ENCODE measurements around the gene TGFBRAP1.

TGFBRAP1 gene

DNA sequence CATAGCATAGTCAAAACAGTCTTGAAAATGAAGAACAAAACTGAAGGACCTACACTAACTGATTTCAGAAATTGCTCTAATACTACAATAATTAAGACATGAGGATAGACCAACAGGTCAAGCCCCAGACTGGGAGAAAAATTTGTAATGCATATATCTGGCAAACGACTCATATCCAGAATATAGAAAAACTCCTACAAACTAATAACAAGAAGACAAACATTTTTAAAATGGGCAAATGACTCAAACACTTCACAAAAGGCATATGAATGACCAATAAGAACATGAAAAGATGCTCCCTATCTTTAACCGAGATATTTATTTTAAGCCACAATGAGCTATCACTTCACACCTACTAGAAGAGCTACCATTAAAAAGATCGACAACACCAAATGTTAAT, 14.2 kb downstream of the TGFBRAP1 start:
- no peak for DNase-seq

DNA sequence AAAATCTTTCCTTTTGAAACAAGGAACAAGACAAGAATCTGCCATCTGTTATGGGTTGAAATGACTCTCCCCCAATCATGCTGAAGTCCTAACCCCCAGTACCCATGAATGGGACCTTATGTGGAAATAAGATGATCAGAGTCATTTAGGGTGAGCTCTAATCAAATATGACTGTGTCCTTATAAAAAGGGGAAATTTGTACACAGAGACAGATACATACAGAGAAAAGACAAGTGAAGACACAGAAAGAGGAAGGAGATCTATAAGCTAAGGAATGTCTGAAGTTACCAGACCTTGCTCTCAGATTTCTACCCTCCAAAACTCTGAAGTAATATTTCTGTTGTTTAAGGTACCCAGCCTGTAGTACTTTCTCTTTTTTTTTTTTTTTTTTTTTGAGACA, 15.7 kb downstream of the TGFBRAP1 start:
- no peak for DNase-seq

DNA sequence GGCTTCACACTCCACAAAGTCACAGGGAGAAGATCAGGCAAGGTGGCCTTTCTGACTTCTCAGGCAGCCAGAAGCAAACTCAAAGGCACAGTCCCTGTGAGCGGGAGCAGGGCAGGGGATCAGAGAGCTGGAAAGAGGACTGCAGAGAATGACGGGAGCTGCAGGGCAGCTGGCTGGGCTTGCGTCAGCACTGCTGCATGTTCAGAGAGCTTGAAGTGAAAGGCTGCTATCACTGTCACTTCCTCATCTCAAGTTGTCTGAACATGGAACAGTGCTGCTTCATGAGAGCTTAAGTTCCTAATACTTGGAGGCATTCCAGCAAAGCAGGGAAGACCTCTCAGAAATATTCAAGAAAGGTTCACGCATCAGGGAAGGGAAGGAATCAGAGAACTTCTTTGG, 20.4 kb downstream of the TGFBRAP1 start:
- DNase-seq, result peak in 28 of 51 donors; percentile 7 to 58 (median 22)

DNA sequence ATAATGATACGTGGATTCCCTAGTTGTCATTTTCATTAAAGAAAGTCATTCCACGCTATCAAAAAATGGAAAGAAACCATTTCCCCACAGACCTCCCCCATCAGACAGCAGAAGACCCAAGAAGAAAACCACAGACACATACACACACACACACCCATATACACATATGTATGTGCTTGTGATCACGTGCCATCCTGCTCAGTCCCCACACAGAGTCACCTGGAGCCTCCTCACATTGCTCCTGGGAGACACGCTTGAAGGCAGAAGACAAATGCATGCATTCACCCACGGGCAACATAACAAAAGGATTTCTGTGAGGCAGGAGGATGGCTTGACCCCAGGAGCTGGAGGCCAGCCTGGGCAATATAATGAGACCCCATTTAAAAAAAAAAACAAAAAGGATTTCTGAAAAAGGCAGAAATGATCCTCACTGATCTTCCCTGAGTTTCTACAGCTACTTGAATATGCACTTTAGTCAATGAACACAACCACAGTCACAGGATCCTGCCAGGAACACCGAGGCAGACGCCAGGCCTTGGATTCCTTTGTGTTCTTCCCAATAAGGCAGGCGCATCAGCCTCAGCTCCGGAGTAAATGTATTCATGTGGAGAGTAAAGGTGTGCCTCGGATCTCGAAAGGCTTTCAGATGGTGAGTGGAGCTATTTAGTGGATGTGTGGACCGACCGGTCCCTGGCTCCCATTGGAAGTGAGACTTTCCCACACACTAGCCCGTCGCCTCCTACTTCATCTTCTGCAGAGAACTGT, 21.0 kb downstream of the TGFBRAP1 start:
- peak in 3 of 51 donors; percentile 4 to 27 (median 9) for DNase-seq

DNA sequence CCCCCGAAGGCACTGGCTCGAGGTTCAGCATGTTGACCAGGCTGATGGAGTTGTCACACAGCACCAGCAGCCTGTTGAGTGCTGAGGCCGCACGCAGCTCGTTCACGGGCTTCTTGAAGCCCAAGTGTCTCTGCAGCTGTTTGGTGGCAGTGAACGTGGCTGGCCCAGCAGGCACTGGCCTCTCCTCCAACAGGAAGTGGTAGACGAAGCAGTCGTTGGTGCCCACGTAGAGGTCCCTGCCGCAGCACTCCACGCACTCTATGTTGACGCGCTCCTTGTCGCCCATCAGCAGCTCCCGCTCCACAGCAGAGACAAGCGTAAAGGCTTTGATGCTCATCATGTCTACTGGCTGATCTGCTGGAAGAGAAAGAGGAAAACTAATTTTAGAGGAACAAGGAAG, 21.6 kb downstream of the TGFBRAP1 start:
- DNase-seq, result no peak

DNA sequence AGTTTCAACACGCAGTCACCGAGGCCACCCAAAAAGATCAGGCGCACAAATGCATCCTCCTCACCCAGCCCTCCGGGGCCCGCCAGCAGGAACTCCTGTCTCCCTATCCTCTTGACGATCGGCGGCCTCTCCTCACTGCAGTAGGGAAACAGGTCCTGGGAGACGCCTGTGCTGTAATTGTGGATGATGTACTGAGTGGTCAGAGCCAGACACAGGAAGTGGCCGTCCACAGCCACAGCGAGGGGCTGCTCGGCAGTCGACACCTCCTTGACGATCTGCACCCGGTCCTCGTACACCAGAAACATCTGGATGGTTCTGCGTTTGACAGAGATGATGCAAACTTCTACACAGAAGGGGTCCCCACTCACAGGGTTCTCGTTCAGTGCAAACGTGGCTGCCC, 22.0 kb downstream of the TGFBRAP1 start:
- no peak for DNase-seq

DNA sequence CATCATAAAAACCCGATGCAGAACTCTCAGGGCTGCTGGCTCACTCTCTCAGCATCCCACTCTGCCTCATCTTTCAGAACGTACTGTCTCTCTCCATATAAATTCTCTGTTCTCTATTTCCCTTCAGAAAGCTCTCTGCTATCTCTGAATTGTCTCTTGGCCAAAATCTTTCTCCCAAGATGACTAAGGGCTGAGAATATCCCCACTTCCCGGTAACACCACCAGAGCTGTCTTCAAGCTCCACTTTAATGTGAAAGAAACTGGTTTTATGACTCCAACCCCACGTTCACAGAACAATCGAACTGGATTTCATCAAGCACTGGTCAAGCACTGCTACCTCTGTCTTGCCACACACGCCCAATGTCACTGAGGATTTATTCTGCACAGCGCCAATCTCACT, 22.4 kb downstream of the TGFBRAP1 start:
- DNase-seq, result no peak

DNA sequence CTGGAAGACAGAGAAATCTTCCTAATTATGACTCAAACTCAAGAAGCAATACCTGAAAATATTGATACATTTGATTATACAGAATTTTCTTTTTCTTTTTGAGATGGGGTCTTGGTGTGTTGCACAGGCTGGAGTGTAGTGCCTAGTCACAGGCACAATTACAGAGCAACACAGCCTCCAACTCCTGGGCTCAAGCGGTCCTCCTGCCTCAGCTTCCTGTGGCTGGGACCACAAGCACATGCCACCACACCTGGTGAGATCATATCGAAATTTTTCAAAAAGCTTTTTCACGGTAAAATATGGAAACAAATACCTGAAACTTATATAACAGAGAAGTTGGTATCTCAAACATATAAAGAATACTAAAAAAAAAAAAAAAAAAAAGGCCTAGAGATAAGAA, 27.9 kb downstream of the TGFBRAP1 start:
- no peak for DNase-seq

DNA sequence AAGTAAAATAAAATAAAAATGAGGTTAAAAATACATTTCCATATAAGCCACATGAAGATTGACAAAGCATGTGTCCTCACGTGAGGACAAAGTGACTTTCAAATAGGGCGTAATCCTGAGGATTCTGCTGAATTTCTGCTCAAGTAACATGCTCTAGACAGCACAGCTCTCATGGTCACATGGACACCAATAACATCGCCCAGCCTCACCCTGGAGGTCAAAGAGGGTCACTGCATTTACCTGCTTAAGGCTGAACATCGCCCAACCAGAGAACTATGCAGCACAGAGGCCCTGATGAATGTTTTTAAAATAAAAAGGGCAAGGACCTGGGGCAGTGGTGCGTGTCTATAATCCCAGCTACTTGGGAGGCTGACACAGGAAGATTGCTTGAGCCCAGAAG, 30.2 kb downstream of the TGFBRAP1 start:
- DNase-seq, result no peak

DNA sequence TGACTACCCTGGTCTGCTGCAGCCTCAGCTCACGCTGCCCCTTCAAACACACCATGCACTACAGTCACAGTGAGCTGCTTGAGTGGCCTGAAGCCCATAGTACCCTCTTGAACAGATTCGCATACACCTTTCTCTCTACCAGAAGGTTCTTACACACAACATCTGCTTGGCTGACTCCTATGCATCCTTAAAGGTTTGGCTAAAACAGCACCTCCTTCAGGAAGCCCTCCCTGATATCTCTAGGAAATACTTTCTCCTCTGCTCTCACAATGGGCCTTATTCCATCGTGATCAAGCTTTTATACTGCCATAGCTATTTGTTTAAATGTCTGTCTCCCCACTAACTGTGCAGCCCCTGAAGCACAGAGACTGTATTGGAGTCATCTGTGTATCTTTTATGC, 31.5 kb downstream of the TGFBRAP1 start:
- DNase-seq, result no peak

DNA sequence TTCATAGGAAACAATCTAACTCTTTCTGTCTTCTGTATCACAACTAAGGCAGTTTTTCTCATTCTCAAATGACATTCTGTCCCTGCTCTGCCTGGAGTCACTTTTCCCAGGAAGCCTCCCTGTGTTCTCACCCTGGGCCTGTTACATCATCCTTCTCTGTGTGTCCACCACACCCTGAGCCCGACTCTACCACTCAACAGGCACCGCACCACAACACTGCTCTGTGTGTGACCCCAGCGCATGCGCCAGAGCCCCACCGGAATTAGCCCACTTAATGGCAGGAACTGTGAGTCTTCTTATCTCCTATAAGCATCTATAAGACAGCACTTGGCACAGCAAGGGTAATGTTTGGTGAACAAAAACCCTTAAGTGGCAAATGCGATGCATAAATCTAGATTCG, 32.3 kb downstream of the TGFBRAP1 start:
- DNase-seq, result no peak

DNA sequence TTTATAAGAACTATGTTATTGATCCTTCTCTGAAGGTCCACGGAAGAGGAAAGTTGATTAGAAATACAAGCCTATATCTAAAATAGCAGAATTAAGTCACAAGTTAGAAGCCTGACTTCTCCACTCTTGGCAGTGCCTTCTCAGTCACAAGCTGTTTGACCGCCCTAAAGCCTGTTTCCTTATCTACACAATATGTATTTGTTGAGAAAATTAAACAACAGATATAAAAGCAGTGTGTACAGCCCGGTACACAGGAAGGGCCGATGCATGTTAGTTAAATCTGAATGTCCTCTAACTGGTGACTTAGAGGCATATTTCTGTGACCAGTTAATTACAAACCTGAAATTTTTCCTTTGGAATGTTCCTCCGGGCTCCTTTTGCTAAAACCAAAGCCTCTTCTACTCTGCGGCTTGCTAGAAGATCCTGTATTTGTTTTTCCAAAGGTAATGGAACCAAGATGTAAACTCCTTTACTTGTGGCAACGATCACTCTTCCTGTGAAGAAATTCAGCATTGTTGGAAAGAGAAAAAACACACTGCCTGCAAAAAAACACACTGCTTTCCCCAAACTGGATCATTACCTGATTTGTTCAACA, 33.4 kb downstream of the TGFBRAP1 start:
- DNase-seq, result no peak

DNA sequence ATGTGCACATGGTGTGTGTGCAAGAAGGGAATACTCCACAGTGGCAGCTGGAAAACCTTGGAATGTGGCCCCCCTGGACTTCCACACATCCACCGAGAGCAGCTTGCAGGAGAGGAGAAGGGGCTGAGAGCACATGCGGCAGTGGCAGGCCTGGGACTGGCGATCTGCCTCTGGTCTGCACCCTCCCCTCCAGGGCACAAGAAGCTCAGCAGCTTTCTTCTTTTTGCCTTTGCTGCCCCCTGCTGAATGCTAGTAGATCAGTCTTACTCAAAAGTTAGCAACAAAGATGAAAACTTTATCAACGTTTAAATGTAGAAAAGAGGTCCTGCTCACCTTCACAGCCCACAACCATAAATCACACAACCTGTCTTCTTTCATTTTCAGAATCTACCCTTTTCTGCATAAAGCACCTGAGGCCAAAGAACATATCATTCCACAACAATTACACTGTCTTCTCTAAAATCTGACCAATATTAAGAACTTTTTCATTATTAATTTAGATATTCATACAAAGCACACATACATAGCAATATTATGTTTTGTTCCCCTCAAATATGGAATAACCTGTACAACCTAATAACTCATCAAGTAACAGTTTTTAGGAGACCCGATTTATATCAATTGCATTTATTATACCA, 34.6 kb downstream of the TGFBRAP1 start:
- peak in 46 of 51 donors; percentile 2 to 78 (median 38) for DNase-seq

DNA sequence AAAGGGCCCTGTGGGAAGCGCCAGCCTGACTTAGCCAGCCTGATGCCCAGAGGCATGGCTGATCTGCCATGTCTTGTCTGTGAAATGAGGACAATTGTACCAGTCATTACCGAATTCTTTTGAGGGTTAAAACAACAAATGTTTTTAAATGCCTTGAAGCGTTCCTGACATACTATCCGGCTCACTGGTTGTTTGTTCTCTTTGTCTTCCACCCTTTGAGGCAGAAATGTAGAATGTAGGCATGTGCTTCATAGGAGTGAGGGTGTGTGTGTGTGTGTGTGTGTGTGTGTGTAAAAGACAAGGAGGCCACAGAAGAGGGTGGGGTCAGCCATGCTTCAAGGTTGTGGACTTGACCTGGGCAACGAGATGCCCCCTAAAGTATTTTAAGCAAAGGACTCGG, 35.5 kb downstream of the TGFBRAP1 start:
- no peak for DNase-seq

DNA sequence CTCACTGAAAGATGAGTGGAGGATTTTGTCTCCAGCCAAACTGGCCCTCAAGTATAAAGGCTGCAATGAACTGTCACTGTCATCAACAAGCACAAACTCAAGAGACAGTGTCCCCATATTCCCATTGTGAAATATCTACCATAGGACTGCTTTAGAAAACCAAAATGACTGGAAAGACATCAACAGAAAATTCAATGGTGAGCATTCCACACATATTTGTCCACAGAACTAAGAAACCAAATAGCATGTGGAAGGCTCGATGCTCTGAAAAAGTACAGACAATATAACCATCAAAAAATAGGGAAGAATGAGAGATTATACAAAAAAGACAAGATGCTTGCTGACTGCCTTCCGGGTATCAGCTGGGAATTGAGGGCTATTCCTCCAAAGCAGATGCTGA, 37.6 kb downstream of the TGFBRAP1 start:
- no peak for DNase-seq

DNA sequence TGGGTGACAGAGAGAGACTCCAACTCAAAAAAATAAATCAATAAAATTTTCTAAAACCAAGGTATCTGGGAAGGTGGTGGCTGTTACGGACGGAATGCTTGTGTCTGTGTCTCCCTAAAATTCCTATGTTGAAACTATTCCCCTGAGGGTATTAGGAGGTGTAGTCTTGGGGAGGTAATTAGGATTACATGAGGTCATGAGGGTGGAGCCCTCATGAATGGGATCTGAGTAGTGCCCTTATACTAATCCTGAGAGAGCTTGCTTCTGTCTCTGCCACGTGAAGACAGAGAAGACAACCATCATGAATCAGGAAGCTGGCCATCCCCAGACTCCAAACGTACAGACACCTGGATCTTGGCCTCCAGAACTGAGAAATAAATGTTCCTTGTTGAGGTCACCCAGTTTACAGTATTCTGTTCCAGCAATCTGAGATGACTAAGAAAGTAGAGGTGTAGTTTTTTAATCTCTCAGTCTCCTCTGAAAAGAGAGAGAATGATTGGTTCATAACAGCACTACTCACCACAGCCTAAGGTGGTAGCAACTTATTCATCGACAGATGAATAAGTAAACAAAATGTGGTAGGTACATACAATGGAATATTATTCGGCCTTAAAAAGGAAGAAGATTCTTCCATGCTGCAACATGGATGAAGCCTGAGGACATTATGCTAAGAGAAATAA, 38.4 kb downstream of the TGFBRAP1 start:
- no peak for DNase-seq

DNA sequence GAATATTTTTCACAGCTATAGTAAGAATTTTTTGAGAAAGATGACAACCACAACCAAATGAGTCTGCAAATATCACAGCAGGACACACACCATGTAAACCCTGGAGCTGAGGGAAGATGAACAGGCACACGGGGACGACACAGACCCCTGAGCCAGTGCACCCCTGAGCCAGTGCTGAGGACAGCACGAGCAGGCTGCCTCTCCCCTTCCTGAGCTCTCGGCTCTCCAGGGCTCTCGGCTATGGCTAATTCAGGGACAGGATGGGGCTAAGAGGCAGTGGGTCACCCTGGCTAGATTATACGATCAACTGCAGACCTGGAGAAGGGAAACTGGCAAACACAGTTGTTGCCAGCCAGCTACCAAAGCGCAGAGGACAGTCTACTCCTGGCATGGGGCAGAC, 41.4 kb downstream of the TGFBRAP1 start:
- DNase-seq, result no peak

DNA sequence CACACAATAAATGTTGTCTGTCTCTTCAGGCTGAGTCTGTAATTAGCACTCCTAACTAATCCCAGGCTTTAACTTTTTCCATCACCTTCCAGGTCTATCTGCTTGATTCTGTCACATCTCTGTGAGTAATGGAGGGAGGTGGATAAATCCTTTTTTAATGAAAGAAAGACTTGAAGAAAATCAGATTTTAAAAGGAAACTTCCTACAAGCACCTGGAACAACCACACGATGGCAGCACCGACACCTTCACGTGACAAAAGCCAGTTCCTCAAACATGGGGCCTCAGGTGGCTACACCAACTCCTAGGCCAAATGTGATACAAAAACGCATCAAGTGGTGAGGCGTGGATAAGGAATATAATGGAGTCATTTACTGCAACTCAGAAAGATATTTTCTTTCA, 41.8 kb downstream of the TGFBRAP1 start:
- peak in 1 of 51 donors; percentile 13 for DNase-seq

DNA sequence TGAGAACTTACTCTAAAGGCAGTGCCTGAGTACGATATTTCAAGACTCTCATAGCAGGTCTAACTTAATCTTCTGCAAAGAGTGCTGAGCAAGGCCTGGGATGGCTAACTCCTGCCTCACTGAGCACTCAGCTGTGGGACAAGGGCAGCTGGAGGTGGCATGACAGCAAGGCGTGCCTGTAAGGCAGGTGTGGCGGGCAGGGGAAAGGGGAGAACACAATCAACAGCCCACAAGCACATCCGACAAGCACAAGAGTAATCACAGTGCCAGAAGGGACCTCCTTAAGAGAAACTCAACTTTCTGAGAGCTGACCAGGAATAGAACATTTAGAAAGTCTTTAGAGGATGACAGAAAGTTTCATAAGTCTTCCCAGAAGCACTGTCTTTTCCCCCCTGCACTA, 46.0 kb downstream of the TGFBRAP1 start:
- DNase-seq, result no peak

DNA sequence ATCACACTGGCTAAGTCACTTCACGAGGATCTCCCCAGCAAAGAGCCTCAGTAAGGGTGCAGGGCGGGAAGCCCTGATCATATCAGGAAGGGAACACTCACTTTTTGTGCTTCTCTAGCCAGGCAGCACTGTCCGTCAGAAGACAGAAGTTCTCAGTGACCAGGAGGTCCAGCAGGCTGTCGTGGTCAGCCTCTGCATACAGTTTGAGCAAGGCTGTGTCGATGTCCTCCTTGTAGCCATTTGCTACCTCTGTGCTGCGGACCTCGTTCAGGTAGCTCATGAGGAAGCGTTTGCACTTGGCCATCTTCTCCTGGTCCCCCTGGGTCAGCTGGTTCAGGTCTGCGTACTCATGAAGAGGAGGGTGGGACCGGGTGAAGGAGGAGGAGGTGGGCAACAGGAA, 49.3 kb downstream of the TGFBRAP1 start:
- DNase-seq, result no peak

DNA sequence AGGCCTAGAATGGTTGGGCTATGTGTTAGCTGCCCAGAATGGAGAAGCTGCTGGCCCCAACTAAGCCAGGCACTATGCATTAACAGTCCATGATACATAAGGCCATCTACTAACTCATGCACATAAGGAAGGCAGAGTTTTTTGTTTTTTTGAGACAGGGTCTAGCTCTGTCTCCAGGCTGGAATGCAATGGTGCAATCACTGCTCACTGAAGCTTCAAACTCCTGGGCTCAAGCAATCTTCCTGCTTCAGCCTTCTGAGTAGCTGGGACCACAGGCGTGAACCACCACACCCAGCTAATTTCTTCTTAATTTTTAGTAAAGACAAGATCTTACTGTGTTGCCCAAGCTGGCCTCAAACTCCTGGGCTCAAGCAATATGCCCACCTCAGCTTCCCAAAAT, 50.4 kb downstream of the TGFBRAP1 start:
- no peak for DNase-seq

DNA sequence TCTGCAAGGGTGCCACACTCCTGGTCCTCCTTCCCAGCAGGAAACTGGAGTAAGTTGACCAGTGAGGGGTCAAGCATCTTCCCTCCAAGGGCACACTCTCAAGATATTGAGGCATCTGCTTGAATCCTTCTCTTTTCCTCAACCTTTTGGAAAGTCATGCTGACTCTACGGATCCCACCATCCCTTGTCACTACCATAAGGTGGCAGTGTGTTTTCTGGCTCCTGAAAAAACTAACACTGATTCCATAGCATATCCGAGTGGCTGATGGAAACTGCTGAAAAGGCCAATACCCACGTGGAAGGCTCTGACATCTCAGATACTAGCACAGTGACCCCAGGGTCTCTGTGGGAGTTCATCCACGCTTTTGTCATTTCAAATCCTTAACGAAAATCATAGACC, 50.9 kb downstream of the TGFBRAP1 start:
- no peak for DNase-seq

DNA sequence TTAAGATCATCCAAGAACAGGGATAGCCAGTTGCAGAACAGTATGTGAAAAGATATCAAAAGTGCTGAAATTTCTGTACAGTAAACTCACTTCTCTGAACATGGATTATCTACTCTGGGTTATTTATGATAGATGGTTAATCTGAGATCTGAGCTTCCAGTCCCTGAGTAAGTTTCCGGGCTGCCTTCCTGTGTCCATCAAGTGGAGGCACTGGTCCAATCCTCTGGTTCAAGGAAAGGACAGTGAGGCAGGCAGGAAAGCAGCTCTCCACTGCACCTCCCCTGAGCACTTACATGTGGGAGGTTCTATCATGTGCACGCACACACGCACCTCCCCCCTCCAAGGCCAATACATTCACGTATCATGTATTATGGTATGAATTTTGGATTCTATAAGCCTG, 55.5 kb downstream of the TGFBRAP1 start:
- DNase-seq, result no peak
